C4-2B (cell line): Measurements from ENCODE around the gene CELA2A.
"Not testable (repeated sequence)": the region's sequence is repeated elsewhere in the genome, so short reads cannot be mapped to it uniquely, and the experiment has no call there.

Experiments
- H3K27ac ChIP-seq: fragments of 450-650 bp; 2 replicates; pipeline ENCODE4 v1.5.1; 2017
- CTCF ChIP-seq: fragments of 450-650 bp; conservative IDR thresholded peaks from 2 replicates; pipeline ENCODE4 v1.5.1; 2017; ENCODE audit warnings: mild to moderate bottlenecking
- ZFX ChIP-seq: fragments of 450-650 bp; IDR thresholded peaks from 2 replicates; pipeline ENCODE4 v1.6.1; 2017

CELA2A gene

GRCh38 chr1:15483971-15484370 lies 27.4 kb downstream of the CELA2A start:
- no peak for TF ChIP-seq ZFX
- TF ChIP-seq CTCF = no peak
- H3K27ac ChIP-seq = no peak overlapping the region

GRCh38 chr1:15484443-15484842 lies 27.9 kb downstream of the CELA2A start:
- not testable (repeated sequence) for H3K27ac ChIP-seq

GRCh38 chr1:15485636-15486035 lies 29.1 kb downstream of the CELA2A start:
- TF ChIP-seq CTCF (no peak), ZFX (no peak)
- H3K27ac ChIP-seq = no peak overlapping the region

- H3K27ac ChIP-seq = not testable (repeated sequence)
These were observed 30.5 kb downstream of the CELA2A start for GRCh38 chr1:15486844-15487610.

GRCh38 chr1:15488371-15488770 lies 31.8 kb downstream of the CELA2A start:
- no peak overlapping the region for H3K27ac ChIP-seq
- TF ChIP-seq ZFX (no peak), CTCF (no peak)

GRCh38 chr1:15489052-15489736 lies 32.7 kb downstream of the CELA2A start:
- no peak for TF ChIP-seq ZFX
- H3K27ac ChIP-seq = no peak overlapping the region

- not testable (repeated sequence) for H3K27ac ChIP-seq
These were observed 34.5 kb downstream of the CELA2A start for GRCh38 chr1:15491010-15491409.

- TF ChIP-seq CTCF (no peak), ZFX (no peak)
- no peak overlapping the region for H3K27ac ChIP-seq
These were observed 36.1 kb downstream of the CELA2A start for GRCh38 chr1:15492596-15492995.

GRCh38 chr1:15493869-15494390 lies 37.4 kb downstream of the CELA2A start:
- H3K27ac ChIP-seq = no peak overlapping the region
- no peak for TF ChIP-seq CTCF
